ENCODE data around the gene PCSK6.
"Not testable (repeated sequence)": the region's sequence is repeated elsewhere in the genome, so short reads cannot be mapped to it uniquely, and the experiment has no call there.

PCSK6 gene

GRCh38 chr15:101376615-101377395 is 112.7 kb downstream of the PCSK6 start:
- no peak for DNase-seq (ENCODE audit: low spot score)

GRCh38 chr15:101375006-101375405 is 114.5 kb downstream of the PCSK6 start:
- not testable (repeated sequence) for DNase-seq (ENCODE audit: low spot score)

DNA sequence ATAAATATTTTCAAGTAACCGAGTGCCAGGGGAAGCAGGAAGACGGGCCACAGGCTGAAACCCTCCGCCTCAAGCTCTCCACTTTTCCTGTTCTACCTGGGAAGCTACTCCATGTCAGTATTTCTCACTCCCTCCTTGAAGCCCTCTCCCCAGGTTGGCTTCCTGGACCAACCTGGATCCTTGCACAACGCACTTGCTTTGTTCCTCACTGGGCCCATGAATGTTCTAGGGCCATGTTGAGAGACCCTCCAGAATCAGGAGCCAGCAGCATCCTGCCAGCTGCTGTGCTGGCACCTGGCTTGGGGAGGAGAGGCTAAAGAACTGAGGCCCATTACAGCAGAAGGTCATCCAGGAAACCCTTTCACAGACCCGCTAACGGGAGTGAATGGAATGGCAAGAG is 115.2 kb downstream of the PCSK6 start:
- DNase-seq (ENCODE audit: low spot score): no peak

GRCh38 chr15:101373577-101373976 is 115.9 kb downstream of the PCSK6 start:
- no peak for DNase-seq (ENCODE audit: low spot score)

GRCh38 chr15:101372960-101373525 is 116.5 kb downstream of the PCSK6 start:
- no peak for DNase-seq (ENCODE audit: low spot score)

DNA sequence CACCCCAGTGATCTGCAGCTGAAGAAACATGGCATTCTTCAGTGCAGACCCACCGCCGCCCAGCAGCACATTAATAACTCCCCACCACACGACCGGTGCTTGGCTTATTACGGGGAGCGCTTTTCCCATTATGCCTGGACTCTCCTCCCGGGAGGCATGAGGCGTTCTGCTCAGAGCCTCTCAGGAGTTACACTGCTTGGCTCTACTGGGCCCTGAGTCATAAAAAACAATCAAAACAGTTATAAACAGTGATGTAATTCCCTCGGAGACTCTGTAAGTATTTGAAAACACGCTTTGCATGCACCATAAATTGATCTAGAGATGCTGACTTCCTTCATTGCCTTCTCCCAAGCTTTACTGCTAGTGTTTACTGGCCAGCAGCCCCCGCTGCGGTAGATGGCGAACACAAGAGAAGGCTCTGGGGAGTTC is 117.3 kb downstream of the PCSK6 start:
- no peak for DNase-seq (ENCODE audit: low spot score)

DNA sequence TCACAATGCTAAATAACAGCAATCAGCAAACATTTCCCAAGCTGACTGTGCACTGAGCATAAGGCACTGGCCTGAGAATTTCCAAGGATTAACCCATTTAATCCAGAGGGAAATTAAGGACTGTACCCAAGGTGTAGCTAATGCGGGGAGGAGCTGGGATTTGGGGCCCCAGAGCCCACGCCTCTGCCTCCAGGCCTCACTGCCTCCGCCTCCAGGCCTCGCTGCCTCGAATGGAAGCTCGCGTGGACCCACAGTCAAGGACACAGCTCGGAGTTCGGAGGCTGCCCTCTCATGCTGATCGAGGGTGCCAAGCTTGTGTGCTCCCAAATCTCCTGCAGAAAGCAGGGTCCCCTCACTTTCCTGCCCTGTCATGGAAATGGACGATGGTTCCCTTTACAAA is 118.0 kb downstream of the PCSK6 start:
- DNase-seq (ENCODE audit: low spot score): no peak

GRCh38 chr15:101371081-101371480 is 118.4 kb downstream of the PCSK6 start:
- no peak for DNase-seq (ENCODE audit: low spot score)

GRCh38 chr15:101370330-101371024 is 119.0 kb downstream of the PCSK6 start:
- DNase-seq (ENCODE audit: low spot score): no peak

DNA sequence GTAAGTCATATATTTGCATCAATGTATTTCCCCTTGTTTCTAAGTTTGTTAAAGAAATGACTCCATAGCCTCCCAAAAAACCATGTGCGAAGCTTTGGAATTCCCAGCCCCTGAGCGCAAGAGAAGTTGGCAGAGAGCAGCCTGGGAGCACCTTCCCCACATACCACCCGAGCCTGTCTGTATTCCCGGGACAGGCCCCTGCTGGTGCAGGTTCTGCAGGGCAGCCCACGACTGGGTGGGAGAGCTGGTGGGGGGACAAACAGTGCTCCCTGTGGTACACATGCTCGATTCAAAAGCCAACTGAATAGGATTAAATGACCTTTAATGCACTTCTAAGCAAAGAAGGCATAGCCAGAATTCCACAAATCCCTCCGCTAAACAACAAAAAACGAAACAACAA is 119.8 kb downstream of the PCSK6 start:
- DNase-seq (ENCODE audit: low spot score): no peak

DNA sequence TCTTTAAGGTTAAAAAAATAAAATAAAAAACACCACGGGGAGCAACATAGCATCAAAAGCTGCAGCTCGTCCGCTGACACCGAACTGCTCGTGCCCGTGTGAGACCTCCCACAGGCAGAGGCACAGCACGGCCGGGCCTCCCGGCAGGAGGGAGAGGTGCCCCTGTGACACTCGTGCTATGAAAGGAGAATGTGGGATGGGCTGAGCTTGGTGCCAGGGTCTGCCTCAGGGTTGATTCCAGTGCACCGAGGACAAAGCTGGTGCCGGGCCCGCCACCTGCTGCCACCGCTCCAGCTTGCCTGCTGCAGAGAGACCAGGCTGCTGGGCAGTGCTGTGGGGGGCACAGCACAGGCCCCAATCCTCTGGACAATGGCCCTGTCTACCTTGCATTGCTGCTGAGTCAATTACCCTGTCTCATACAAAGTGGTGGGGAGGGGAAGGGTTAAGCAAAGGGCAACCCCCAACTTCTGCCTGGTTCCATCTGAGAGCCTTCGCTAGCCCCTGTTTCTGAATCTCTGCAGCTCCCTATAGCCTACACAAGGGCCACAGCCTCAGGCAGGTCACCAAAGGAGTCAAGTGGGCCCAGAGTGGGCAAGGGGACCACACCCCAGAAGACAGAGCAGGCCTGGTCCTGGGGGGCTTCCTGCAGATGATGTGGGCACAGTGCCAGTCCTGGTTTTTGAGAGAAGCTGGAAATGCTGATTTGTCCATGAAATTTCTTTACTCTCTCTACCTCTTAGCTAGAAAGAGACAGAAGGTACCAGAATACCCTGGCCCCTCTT is 120.5 kb downstream of the PCSK6 start:
- no peak for DNase-seq (ENCODE audit: low spot score)

DNA sequence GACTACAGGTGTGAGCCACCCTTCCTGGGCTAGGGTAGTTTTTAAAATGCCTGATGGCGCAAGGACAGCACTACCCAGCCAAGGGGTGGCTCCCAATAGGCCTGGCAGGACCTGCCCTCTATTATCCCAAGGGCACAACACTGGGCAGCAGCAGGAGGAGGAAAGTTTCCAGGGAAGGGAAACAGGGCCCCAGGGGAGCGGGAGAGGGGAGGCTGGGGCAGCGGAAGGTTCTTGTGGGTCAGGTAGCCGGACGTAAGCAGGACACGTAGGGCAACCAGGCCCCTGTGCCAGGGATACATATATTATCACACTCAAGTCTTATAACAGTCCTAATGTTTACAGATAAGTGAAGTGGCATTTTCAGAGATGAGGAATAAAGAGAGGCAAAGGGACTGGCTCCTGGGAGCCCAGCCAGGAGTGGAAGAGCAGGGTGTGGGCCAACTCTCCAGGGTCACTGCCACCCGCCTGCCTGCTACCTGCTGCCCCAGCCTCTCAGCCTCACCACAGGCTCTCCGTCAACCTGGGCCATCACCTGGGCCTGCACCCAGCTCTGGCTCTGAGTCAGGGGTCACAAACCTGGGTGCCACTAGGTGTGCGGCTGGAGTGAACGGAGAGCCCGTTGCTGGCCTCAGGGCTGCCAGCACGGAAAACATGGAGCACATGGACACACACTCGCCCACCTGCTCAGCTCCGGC is 121.3 kb downstream of the PCSK6 start:
- DNase-seq (ENCODE audit: low spot score): no peak

DNA sequence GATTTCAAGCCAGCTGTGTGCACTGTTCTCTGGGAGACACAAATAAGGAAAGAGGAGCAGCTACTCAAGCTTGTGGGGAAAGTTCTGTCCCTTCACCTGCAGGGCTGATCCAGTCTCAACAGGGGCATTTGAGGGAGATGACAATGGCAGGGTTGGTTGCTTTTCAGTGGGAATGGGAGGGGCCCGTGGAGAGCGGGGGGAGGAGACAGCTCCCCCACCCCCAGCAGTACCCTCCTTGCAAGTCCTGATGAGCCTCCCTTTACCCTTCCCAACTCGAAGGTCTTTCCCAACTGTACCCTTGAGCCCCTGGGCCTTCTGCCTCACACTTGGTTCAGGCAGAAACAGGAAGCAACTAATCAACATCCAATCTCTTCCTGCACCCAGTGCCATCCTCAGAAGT is 122.7 kb downstream of the PCSK6 start:
- no peak for DNase-seq (ENCODE audit: low spot score)

- DNase-seq (ENCODE audit: low spot score): no peak
Measured at GRCh38 chr15:101362986-101363566, 126.4 kb downstream of the PCSK6 start.

DNA sequence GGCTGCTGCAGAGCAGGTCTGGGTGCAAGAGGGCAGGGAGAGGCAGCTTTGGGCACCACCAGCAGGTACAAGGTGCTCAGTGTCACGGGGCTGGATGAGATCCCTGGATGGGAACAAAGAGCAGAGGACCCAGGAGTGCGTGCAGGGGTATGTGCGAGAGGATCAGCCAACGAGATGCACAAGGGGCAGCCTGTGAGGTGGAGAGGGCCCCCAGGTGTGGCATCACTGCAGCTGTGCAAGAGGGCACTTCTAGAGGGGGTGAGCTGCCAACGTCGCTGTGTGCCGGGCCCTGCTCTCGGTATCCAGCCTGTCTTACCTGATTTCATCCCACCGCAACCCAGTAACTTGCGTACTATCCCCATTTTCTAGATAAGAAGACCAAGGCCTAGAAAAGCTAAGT is 127.1 kb downstream of the PCSK6 start:
- no peak for DNase-seq (ENCODE audit: low spot score)

- no peak for DNase-seq (ENCODE audit: low spot score)
Measured at GRCh38 chr15:101361418-101361817, 128.1 kb downstream of the PCSK6 start.

DNA sequence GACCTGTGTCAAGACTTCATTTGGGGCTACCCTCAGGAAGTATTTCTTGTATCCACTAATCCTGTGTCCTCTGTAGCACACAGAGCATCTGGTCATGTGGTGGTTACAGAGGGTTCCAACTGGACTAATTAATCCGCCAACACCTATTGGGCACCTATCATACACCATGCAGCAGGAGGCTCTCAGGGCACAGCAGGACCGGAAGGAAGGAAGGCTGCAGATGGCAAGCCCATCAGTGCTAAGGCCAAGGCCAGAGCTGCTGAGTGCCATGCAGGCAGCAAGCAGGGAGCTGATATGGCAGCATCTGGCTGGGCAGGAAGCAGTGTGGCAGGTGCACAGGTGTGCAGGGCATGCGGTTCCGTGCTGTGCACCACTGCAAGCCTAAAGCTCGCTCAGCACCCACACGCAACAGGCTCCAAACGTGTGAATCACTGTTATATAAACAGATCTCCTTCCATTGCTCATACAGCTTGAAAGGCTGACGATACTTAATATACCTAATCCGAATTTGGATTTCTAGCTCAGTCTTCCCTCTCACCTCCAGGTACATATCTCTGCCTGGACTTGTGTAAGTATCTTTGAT is 130.1 kb downstream of the PCSK6 start:
- DNase-seq (ENCODE audit: low spot score): no peak

DNA sequence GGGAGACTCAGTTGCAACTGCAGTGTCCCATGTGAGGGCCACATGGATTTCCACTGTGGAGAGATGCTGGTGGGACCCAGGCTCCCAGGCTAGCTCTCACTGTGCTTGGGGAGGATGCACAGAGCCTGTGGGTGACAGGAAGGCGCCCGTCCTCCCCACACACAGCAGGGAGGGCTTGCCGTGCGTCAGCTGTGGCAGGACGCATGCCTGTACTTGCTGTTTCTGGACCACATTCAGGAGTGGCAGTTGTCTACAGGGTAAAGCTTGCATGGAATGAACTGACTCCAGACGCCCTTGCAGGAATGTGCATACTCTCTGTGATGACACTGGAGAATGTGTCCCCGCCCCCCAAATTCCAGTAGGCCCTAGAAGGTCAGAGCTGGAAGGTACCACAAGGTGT is 130.6 kb downstream of the PCSK6 start:
- DNase-seq (ENCODE audit: low spot score): no peak

DNA sequence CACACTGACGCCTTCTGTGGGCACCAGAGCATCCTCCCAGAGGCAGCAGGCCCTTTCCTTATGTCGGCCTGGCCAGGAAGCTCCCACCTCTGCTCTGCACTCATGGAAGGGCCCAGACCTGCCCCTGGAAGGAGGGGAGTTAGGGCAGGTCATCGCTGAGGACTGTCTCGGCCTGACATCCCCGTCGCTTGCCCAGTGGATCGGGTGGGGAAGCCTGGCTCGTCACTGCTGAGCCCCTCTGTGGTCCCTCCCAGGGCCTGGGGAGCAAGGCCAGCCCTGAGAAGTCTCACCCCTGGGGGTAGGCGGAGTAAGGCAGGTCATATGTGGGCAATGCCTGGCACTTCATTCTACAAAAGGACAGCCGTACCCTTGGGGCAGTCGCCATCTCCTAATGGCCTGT is 131.6 kb downstream of the PCSK6 start:
- DNase-seq (ENCODE audit: low spot score): no peak

- DNase-seq (ENCODE audit: low spot score): no peak
Measured at GRCh38 chr15:101357333-101357732, 132.2 kb downstream of the PCSK6 start.

DNA sequence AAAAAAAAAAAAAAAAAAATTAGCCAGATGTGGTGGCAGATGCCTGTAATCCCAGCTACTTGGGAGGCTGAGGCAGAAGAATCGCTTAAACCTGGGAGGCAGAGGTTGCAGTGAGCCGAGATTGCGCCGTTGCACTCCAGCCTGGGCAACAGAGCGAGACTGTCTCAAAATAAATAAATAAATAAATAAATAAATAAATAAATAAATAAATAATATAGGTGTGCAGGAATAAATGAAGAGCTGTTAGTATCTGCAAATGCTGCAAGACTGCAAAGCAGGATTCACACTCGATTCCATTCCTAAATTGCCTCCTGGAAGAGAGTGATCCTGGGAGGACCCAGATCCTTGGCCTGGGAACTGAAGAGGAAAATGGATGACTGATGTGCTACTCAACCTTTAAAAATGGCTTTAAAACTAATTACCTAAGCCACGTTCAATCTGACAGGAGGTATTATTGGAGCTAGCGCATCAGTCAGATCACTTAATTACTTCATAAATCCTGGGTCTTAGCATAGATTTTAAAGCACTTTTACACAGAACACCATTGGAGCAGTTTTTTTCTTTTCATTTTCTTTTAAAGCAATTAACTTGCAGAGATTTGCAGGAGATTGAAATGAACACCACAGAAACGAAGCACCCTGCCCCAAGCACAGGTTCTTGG is 132.9 kb downstream of the PCSK6 start:
- DNase-seq (ENCODE audit: low spot score): not testable (repeated sequence)
